Lower lobe of right lung (tissue), 2 donors: ENCODE data around the gene CTPS2. TPM values are rescaled to one million over a fixed set of nuclear protein-coding genes. Genes with fewer than 3 reads are reported as not detected.

Source experiments
- ATAC-seq, 2 donors: fragments of 200-7000 bp; cut with Tn5 transposase; one replicate each; pipeline ENCODE4 v1.9.1; 2020 to 2022; ENCODE audit warnings: mild to moderate bottlenecking in 2 of 2, moderate library complexity in 2 of 2
- DNase-seq: peaks from one replicate; pipeline ENCODE4 v3.0.0-alpha.2; 2020
- H3K27ac ChIP-seq: fragments of 200-600 bp; one replicate; pipeline ENCODE4 v1.8.0; 2022
- H3K27me3 ChIP-seq: fragments of 200-600 bp; one replicate; pipeline ENCODE4 v1.8.0; 2022; ENCODE audit warnings: low read depth
- H3K36me3 ChIP-seq: fragments of 200-600 bp; one replicate; pipeline ENCODE4 v1.8.0; 2022; ENCODE audit warnings: mild to moderate bottlenecking
- H3K4me1 ChIP-seq: fragments of 200-600 bp; one replicate; pipeline ENCODE4 v1.8.0; 2022
- H3K4me3 ChIP-seq: fragments of 200-600 bp; one replicate; pipeline ENCODE4 v1.8.0; 2022; ENCODE audit warnings: mild to moderate bottlenecking
- H3K9me3 ChIP-seq: fragments of 200-600 bp; one replicate; pipeline ENCODE4 v1.8.0; 2022
- intact Hi-C: fragments of 100-400 bp; cut with DNase I; formaldehyde crosslinking; loops from one replicate; pipeline ENCODE4 v1.11.0; 2022
- total RNA-seq: library from RNA; stranded (reverse); fragmentation: NEBNext Ultra II Directional; extraction: Animal tissue kit (Norgen Biotek cat#: 25700); gene quantifications from one replicate; pipeline ENCODE4 v1.2.1, GENCODE V29; 2021
- TF ChIP-seq, protein P1 (sequence below): fragments of 200-600 bp; IDR thresholded peaks from one replicate; pipeline ENCODE4 v1.8.0; 2022; ENCODE audit warnings: antibody characterized with exemption, mild to moderate bottlenecking
- donor health status: DM: no; HTN: yes; CAD: no; lungs with severe emphysema.

CTPS2 gene
- total RNA-seq, 1 donor from 2014 or later = 11.3 TPM

DNA sequence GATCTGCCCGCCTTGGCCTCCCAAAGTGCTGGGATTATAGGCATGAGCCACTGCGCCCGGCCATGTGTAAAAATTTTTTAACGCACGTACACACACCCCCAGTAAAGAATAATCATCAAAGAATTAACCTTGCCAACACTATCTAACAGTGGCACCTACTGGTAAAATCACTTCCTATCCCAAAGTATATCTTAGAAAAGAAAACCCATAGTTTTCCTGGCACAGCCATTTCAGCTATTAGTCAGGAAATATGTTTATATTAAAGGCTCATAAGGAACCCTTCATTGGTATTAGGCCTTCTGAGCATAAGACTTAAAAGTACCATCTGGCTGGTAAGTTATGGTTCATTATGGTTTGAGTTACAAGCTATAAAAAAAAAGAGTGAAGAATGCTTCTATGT lies 48.4 kb downstream of the CTPS2 start:
- intact Hi-C loops = no loop called here
- H3K9me3 ChIP-seq = no peaks in the 10 kb centered on the region
- H3K36me3 ChIP-seq = peaks cover 9% of the 10 kb centered on the region
- H3K4me3 ChIP-seq = no peak overlapping the region
- TF ChIP-seq, protein P1, sequence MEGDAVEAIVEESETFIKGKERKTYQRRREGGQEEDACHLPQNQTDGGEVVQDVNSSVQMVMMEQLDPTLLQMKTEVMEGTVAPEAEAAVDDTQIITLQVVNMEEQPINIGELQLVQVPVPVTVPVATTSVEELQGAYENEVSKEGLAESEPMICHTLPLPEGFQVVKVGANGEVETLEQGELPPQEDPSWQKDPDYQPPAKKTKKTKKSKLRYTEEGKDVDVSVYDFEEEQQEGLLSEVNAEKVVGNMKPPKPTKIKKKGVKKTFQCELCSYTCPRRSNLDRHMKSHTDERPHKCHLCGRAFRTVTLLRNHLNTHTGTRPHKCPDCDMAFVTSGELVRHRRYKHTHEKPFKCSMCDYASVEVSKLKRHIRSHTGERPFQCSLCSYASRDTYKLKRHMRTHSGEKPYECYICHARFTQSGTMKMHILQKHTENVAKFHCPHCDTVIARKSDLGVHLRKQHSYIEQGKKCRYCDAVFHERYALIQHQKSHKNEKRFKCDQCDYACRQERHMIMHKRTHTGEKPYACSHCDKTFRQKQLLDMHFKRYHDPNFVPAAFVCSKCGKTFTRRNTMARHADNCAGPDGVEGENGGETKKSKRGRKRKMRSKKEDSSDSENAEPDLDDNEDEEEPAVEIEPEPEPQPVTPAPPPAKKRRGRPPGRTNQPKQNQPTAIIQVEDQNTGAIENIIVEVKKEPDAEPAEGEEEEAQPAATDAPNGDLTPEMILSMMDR = no peak
- ATAC-seq = no peak
- DNase-seq = no peak
- H3K4me1 ChIP-seq = no peaks in the 10 kb centered on the region
- H3K27ac ChIP-seq = no peak overlapping the region
- no peaks in the 10 kb centered on the region for H3K27me3 ChIP-seq

DNA sequence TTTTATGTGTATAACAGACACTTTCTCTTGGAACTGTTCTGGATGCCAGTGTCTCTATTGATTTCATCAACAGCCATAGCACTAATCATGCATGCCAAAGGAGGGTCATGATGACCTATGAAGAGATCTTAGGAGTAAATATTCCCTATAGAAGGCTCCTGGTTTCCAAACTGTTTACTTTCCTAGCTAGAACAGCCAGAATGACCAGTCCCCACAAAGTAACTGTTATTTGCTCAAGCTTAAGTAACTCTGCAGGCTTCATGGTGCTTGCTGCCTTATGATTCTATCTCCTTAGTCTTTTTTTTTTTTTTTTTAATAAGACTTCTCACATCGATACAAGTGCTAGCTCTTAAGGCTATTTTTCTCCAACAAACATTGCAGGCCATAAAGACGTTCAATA lies 50.1 kb downstream of the CTPS2 start:
- H3K27me3 ChIP-seq = no peaks in the 10 kb centered on the region
- DNase-seq = no peak
- ATAC-seq = no peak
- H3K36me3 ChIP-seq = peaks cover 4% of the 10 kb centered on the region
- no peaks in the 10 kb centered on the region for H3K4me1 ChIP-seq
- H3K4me3 ChIP-seq = no peak overlapping the region
- TF ChIP-seq, protein P1 = no peak
- intact Hi-C loops = no loop called here
- no peak overlapping the region for H3K27ac ChIP-seq
- no peaks in the 10 kb centered on the region for H3K9me3 ChIP-seq

DNA sequence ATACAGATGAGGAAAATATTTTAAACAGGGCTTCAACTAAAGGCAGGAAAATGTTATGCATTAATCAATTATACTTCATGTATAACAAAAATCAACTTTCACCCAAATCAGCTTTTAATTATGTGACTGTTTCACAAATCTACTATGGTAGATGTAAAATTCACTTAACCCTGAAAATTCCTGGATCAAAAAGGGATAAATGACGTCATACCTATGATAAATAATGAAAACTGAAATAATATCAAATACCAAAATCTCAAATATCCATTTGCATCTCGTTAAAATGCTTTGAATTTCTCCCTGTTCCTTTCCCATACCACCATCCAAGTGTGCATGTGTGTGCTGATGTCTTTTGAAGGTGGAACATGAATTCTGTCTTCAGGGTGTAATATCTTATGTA lies 51.0 kb downstream of the CTPS2 start:
- intact Hi-C loops = no loop called here
- no peak for ATAC-seq
- Histone ChIP-seq H3K36me3 (no peaks in the 10 kb centered on the region), H3K9me3 (no peaks in the 10 kb centered on the region), H3K27me3 (no peaks in the 10 kb centered on the region), H3K4me1 (no peaks in the 10 kb centered on the region), H3K4me3 (no peak overlapping the region), H3K27ac (no peak overlapping the region)
- TF ChIP-seq, protein P1 = no peak
- DNase-seq = no peak

DNA sequence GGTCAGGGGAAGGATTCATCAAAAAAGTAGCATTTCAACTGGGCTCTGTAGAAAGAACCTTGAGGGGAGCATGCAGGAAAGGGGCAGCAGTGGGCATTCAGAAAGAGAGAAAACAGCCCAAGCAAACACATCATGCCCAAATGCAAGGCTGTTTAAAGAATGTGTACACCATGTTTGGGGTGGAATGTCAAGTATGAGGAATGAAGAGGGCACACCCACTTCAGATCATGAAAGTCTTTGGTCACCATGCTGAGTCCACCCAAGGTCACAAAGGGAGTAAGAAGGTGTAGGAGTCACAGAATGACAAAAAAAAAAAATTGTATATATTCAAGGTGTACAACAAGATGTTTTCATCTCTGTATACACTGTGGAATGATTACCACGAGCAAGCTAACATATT lies 53.1 kb downstream of the CTPS2 start:
- H3K9me3 ChIP-seq = no peaks in the 10 kb centered on the region
- no peak overlapping the region for H3K27ac ChIP-seq
- H3K27me3 ChIP-seq = no peaks in the 10 kb centered on the region
- no peak for ATAC-seq
- no peaks in the 10 kb centered on the region for H3K36me3 ChIP-seq
- no peaks in the 10 kb centered on the region for H3K4me1 ChIP-seq
- intact Hi-C loops = no loop called here
- no peak overlapping the region for H3K4me3 ChIP-seq
- TF ChIP-seq, protein P1 = no peak
- no peak for DNase-seq

DNA sequence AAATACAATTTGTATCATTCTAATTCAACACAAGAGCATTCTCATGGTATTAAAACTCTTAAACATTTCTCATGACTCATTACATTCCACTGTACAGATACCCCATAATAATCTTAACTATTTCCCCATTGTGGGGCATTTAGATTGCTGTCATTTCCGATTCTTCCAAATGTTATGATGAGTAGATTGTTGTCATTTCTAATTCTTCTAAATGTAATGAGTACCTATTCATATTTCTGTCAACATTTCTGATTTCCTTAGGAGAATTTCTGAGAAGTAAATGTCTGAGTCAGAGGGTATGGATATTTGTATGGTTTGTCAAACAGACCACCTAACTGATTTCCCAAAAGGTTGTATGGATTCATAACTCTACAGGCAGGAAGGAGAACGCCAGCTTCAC lies 54.2 kb downstream of the CTPS2 start:
- H3K9me3 ChIP-seq = no peaks in the 10 kb centered on the region
- intact Hi-C loops = no loop called here
- ATAC-seq (no peak), DNase-seq (no peak)
- no peaks in the 10 kb centered on the region for H3K4me1 ChIP-seq
- no peaks in the 10 kb centered on the region for H3K36me3 ChIP-seq
- no peak overlapping the region for H3K27ac ChIP-seq
- TF ChIP-seq, protein P1 = no peak
- H3K4me3 ChIP-seq = no peak overlapping the region
- no peaks in the 10 kb centered on the region for H3K27me3 ChIP-seq

DNA sequence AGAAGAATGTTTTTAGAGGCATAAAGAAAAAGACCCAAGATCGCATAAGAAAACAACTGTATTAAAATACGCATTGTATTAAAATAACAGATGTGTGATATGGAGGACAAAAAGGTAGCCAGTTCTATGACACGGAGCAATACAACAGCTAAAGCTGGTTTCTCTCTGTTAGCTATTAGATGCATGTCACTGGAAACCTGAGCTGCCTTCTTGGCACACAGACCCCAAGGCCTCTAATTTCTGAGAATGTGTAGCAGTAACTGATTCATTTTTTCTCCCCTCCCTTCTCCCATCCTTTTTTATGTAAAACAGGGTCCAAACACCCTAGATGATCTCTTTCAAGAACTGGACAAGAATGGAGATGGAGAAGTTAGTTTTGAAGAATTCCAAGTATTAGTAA lies 58.4 kb downstream of the CTPS2 start:
- Histone ChIP-seq H3K4me1 (no peaks in the 10 kb centered on the region), H3K27me3 (no peaks in the 10 kb centered on the region), H3K9me3 (no peaks in the 10 kb centered on the region), H3K4me3 (no peak overlapping the region), H3K27ac (no peak overlapping the region), H3K36me3 (no peaks in the 10 kb centered on the region)
- ATAC-seq = no peak
- DNase-seq = no peak
- TF ChIP-seq, protein P1 = no peak
- intact Hi-C loops = no loop called here
